Brain microvascular endothelial cell (primary cell): ENCODE measurements around the gene PIP4K2C.

Source experiments
- DNase-seq: peaks from one replicate; pipeline ENCODE4 v3.0.0-alpha.2; 2020
- H3K27ac ChIP-seq: fragments of 250-450 bp; sonication (Bioruptor Pico); 2 replicates; pipeline ENCODE4 v1.5.1; 2020; ENCODE audit warnings: mild to moderate bottlenecking, moderate library complexity
- H3K27me3 ChIP-seq: fragments of 250-450 bp; sonication (Bioruptor Pico); replicated peaks from 2 replicates; pipeline ENCODE4 v1.5.1; 2020; ENCODE audit warnings: mild to moderate bottlenecking
- H3K36me3 ChIP-seq: fragments of 250-450 bp; sonication (Bioruptor Pico); replicated peaks from 2 replicates; pipeline ENCODE4 v1.5.1; 2020; ENCODE audit warnings: mild to moderate bottlenecking
- H3K4me3 ChIP-seq: 2 replicates; pipeline ENCODE4 v1.5.1; 2011; ENCODE audit warnings: low read depth, mild to moderate bottlenecking, control low read depth, low read length, moderate library complexity
- in situ Hi-C: cut with HindIII; loops from 2 replicates; pipeline ENCODE4 v1.10.0; 2017; ENCODE audit warnings: low sequenced_read_pairs, low pct_ligation_motif_present
- TF ChIP-seq, protein P1 (sequence below): IDR thresholded peaks from 2 replicates; pipeline ENCODE4 v1.5.1; 2011; ENCODE audit warnings: low read depth, mild to moderate bottlenecking, moderate library complexity, low read length, control low read depth, inconsistent platforms; ENCODE audit errors: missing control alignments

The PIP4K2C gene

DNA sequence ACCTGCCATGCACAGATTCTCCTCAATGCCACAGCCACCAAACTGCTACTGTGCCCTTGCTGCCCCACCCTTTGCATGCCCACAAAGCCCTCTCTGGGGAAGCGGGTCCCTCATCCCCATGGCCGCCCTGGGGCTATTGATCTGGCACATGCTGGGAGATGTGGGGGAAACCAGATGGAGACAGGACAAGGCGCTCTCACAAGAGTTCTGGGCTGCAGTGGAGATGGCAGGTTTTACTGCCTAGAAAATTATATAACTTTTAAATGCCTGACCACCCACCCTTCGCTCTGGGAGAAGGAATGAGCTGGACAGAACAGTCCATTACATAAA is 10.6 kb upstream of the PIP4K2C start:
- Histone ChIP-seq H3K4me3 (no peak overlapping the region), H3K27ac (no peak overlapping the region), H3K27me3 (peaks cover 2% of the 10 kb centered on the region), H3K36me3 (no peaks in the 10 kb centered on the region)
- TF ChIP-seq, protein P1, sequence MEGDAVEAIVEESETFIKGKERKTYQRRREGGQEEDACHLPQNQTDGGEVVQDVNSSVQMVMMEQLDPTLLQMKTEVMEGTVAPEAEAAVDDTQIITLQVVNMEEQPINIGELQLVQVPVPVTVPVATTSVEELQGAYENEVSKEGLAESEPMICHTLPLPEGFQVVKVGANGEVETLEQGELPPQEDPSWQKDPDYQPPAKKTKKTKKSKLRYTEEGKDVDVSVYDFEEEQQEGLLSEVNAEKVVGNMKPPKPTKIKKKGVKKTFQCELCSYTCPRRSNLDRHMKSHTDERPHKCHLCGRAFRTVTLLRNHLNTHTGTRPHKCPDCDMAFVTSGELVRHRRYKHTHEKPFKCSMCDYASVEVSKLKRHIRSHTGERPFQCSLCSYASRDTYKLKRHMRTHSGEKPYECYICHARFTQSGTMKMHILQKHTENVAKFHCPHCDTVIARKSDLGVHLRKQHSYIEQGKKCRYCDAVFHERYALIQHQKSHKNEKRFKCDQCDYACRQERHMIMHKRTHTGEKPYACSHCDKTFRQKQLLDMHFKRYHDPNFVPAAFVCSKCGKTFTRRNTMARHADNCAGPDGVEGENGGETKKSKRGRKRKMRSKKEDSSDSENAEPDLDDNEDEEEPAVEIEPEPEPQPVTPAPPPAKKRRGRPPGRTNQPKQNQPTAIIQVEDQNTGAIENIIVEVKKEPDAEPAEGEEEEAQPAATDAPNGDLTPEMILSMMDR = no peak
- in situ Hi-C loops = no loop called here
- DNase-seq = no peak

- no peak overlapping the region for H3K4me3 ChIP-seq
- no peak for DNase-seq
- no peaks in the 10 kb centered on the region for H3K36me3 ChIP-seq
- TF ChIP-seq, protein P1 = no peak
- no peak overlapping the region for H3K27ac ChIP-seq
- in situ Hi-C loops = no loop called here
- peaks cover 3% of the 10 kb centered on the region for H3K27me3 ChIP-seq
Measured at GRCh38 chr12:57581802-57582201, 9.2 kb upstream of the PIP4K2C start.

- H3K27ac ChIP-seq = no peak overlapping the region
- H3K27me3 ChIP-seq = peaks cover 3% of the 10 kb centered on the region
- no peak overlapping the region for H3K4me3 ChIP-seq
- TF ChIP-seq, protein P1 = no peak
- no peaks in the 10 kb centered on the region for H3K36me3 ChIP-seq
- DNase-seq = no peak
- in situ Hi-C loops = no loop called here
Measured at GRCh38 chr12:57582440-57582839, 8.6 kb upstream of the PIP4K2C start.

DNA sequence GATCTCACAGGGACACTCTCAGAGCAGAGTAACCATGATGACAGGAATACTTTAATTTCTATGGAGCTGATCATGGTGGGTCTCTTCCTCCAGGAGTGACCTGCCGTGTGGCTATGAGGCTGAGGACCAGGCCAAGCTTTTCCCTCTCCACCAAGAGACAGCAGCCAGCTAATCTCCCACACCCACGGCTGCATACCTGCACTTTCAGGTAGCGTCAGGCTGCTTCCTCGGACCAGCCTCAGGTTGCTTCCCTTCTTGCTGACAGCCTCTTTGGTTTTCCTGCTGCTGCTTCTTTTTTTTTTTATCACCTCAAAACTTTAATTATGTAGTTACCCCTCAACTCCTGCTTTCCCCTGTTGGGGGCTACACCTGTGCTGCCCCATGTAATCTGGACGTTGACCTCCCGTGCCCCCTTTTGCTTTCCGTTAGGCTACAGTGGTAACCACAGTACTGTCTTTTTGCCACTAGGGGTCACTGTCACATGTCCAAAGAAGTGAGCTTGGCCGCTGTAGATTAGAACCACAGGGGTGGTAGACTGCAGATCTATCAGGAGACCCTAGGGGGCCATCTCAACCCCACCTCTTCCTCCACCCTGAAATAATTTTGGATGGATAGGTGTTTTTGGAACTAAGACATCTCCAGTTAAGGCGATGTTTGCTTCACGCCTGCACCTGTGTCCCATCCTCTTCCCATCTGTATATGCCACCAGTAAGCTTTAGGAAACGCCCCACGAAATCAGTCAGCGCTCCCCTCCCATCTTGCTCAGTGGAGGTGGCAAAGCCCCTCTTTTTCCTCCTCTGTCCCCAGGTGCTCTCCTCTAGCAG is 7.8 kb upstream of the PIP4K2C start:
- Histone ChIP-seq H3K4me3 (no peak overlapping the region), H3K27ac (no peak overlapping the region), H3K27me3 (peaks cover 4% of the 10 kb centered on the region), H3K36me3 (no peaks in the 10 kb centered on the region)
- TF ChIP-seq, protein P1 = peak; percentile 93
- DNase-seq = peak; percentile 75
- in situ Hi-C loops = no loop called here

- H3K27ac ChIP-seq = no peak overlapping the region
- DNase-seq = no peak
- in situ Hi-C loops = no loop called here
- H3K36me3 ChIP-seq = no peaks in the 10 kb centered on the region
- TF ChIP-seq, protein P1 = no peak
- no peak overlapping the region for H3K4me3 ChIP-seq
- H3K27me3 ChIP-seq = peaks cover 5% of the 10 kb centered on the region
Measured at GRCh38 chr12:57584050-57584449, 6.9 kb upstream of the PIP4K2C start.

GRCh38 chr12:57584690-57585089 is 6.3 kb upstream of the PIP4K2C start:
- no peak for DNase-seq
- Histone ChIP-seq H3K4me3 (no peak overlapping the region), H3K27ac (no peak overlapping the region), H3K36me3 (no peaks in the 10 kb centered on the region), H3K27me3 (peaks cover 5% of the 10 kb centered on the region)
- TF ChIP-seq, protein P1 = no peak
- in situ Hi-C loops = no loop called here
